ENCODE measurements around the gene PRPH2.
"Not testable (repeated sequence)": the region's sequence is repeated elsewhere in the genome, so short reads cannot be mapped to it uniquely, and the experiment has no call there.

PRPH2 gene

GRCh38 chr6:42698217-42698616 lies 24.2 kb downstream of the PRPH2 start:
- no peak for DNase-seq (ENCODE audit: low read depth in 2 of 2)

DNA sequence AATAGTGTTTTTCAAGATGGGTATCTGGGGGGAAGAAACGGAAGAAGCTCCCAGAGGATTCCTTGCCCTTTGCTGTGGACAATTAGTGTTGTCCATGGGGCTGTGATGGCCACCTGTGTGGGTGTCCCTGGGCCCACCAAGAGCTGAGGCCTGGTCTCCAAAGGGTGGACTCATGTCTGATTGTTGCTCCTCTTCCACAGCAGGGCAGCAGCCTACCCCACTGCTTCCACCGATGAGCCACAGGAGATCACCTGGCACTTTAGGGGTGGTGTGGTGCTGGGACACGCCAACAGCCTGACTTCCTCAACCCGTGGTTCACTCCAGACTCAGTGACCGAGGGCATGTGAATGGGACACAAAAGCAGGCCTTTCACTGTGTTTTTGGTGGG lies 25.1 kb downstream of the PRPH2 start:
- DNase-seq (ENCODE audit: low read depth in 2 of 2): no peak

- peak; percentile 51 to 54 for DNase-seq (ENCODE audit: low read depth in 2 of 2)
Observed at GRCh38 chr6:42696526-42697267, 25.7 kb downstream of the PRPH2 start.

GRCh38 chr6:42694586-42694985 lies 27.8 kb downstream of the PRPH2 start:
- DNase-seq (ENCODE audit: low read depth in 2 of 2): peak; percentile 51 to 62

DNA sequence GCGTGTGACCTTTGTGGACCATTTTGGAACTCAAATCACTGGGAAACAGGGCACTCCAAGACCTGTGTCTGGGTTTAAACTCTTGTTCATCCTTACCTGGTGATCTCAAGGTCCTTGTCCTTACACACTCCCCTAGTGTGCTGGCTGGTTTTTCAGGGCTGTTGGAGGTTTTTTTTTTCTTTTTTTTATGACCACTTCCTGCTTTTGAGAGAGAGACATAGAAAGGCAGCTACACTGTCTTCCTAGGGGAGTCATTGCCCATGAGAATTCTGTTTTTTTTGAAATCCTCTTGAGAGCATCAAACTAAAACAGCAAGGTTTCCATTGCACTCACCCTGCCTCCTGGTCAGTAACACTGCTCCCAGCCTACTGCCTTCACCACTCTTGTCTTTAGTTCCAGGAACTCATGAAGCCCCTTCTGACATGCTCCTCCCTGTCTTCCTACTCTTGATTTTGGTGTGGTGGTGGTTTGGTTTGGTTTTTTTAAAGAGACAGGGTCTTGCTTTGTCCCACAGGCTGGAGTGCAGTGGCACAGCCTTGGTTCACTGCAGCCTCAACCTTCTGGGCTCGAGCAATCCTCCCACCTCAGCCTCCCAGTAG lies 28.6 kb downstream of the PRPH2 start:
- no peak for DNase-seq (ENCODE audit: low read depth in 2 of 2)

DNA sequence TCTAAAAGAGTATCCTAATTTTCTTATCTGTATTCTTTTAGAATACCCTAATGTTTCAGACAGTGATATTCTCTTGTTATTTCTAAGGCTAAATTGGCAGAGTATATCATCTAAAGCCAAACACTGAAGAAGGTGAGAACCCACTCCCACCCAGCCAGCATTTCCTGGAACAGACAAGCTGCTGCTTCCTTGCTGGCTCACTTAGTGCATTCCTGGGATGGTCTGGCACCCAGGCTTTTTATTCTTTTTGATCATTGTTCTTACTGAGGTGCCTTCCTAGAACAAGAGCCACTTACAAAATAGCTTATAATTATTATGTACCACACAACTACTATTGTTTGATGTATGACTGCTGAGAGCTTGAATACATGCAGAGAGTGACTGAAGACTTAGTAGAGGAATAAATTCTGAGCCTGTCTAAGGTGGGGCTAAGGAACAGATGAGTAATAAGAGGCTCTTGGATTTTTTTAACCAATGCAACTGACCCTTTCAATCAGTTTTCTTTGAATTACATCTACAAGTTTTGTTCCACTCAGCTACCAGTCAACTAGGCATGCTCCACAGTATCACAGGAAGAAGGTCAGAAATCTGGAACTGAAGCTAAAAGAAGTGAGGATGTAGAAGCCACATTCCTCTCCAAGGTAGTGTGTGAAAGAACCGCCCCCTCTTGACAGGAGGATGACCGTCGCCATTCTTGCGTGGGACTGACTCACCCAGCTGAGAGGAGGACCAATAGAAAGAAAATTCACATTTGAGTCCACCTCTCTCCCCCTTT lies 30.1 kb downstream of the PRPH2 start:
- DNase-seq (ENCODE audit: low read depth in 2 of 2): no peak

DNA sequence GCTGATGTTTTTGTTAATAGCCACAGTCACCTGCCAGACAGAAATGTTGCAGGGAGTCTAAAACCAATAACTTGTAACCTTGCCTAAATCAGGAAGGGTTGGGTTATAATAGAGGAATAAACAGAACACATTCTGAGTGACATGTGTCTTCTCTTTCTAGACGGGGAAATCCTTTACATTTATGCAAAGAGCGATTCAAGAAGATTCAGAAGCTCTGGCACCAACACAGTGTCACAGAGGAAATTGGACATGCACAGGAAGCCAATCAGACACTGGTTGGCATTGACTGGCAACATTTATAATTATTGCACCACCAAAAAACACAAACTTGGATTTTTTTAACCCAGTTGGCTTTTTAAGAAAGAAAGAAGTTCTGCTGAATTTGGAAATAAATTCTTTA lies 31.5 kb downstream of the PRPH2 start:
- no peak for DNase-seq (ENCODE audit: low read depth in 2 of 2)

DNA sequence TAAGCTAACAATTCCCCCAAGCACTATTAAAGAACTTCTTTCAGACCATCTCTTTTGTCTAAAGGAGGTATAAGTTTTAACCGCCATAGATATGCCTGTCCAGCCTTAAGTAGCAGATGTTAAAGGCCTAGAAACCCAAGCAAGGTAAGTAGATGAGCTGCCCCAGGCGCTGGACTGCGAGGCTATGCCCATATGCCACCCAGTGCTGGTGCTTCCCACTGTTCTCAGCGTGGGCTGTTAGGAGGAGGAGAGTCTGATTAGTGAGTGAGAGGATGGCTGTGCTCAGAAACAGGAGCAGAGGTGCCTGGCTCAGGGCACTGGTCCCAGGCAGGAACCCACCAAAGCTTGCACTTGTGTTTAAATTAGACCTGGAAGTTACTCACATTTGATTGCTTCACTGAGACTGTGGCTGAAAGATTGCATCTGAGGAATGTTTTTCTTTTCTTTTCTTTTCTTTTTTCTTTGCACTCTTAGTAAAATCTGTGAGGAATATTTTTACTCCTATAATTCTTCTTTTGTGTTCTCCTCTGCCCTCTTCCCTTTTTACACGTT lies 32.2 kb downstream of the PRPH2 start:
- DNase-seq (ENCODE audit: low read depth in 2 of 2): no peak

- no peak for DNase-seq (ENCODE audit: low read depth in 2 of 2)
Observed at GRCh38 chr6:42689371-42689770, 33.0 kb downstream of the PRPH2 start.

- DNase-seq (ENCODE audit: low read depth in 2 of 2): no peak
Observed at GRCh38 chr6:42688281-42688680, 34.1 kb downstream of the PRPH2 start.

DNA sequence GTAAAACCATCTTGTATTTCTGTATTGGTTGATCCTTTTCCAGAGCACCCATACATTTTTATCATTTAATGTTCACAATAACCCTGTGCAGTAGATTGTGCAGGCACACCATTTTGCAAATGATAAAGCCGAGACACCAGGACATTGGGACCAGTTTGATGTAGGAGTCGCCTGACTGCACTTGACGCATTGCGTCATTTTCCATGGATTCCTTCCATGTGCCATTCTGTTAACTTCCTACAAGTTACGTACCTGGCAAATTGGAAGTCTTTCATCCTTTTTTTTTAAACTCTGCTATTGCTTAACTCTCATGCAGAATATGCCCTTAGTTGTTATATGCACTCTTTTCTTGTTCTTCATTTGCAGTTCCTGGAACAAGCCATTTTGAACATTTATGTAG lies 43.0 kb downstream of the PRPH2 start:
- no peak for DNase-seq (ENCODE audit: low read depth in 2 of 2)

GRCh38 chr6:42674780-42675179 lies 47.6 kb downstream of the PRPH2 start:
- DNase-seq (ENCODE audit: low read depth in 2 of 2): no peak

- not testable (repeated sequence) for DNase-seq (ENCODE audit: low read depth in 2 of 2)
Observed at GRCh38 chr6:42674368-42674767, 48.0 kb downstream of the PRPH2 start.

- no peak for DNase-seq (ENCODE audit: low read depth in 2 of 2)
Observed at GRCh38 chr6:42664718-42665117, 57.7 kb downstream of the PRPH2 start.

GRCh38 chr6:42661540-42662153 lies 60.8 kb downstream of the PRPH2 start:
- DNase-seq (ENCODE audit: low read depth in 2 of 2): peak; percentile 32 to 37

DNA sequence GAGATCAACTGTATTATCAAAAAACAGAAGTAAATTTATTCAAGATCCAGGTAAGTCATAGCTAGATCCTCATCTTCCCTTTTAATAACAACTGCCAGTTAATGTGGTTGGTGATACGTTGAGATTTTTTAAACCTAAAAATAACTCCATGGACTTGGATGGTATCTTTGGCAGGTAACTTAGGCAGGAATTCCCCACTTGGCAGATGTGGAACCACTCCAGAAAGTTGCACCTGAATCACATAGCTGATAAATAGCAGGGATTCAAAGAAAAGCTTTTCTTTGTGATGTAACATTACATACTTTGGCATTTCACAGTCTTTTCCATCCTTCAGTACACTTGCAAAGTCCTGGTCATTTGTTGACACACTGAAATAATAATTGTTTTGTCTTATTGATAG lies 62.6 kb downstream of the PRPH2 start:
- DNase-seq (ENCODE audit: low read depth in 2 of 2): no peak

DNA sequence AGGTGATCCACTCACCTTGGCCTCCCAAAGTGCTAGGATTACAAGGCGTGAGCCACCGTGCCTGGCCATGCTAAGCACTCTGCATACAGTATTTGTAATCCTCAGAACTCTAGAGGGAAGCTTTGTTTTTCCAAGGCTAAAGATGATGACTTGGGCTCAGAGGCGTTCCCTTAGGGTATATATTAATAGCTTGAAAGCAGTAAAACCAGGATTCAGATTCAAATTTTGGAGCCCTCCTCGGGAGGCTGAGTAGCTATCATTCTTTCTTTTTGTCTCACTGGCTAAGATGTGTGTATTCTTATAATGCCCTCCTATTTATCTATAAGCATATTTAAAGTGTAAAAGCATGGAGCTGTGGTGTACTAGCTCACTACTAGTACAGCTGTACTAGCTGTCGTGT lies 68.5 kb downstream of the PRPH2 start:
- no peak for DNase-seq (ENCODE audit: low read depth in 2 of 2)

DNA sequence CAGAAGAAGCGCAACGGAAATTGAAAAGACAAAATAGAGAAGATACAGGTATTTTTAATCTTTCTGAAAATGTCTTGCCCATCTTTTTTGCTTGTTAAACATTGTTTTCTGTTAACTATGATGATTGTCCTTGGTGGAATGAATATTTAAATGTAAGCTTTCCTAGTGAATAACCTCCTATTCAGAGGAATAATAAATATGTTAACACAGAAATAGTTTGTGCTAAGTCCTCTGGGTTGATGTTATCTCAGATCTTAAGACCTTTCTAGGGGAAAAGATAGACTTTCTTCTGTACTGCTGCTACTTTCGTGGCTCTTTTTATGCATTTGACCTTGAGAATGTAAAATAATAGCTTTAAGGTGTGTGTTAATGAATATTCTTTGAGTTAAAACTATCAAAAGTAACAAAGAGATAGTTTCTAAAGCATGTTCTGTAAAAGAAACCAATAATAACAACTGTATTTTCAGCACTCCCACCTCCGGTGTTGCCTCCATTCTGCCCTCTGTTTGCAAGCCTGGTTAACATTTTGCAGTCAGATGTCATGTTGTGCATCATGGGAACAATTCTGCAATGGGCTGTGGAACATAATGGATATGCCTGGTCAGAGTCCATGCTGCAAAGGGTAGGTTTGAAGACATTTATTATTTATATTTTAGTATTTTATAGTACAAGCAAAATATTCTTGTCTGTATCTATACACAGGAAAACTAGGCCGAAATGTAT lies 70.2 kb downstream of the PRPH2 start:
- no peak for DNase-seq (ENCODE audit: low read depth in 2 of 2)

All from fibroblast of skin of left biceps (primary cell).